Endothelial cell of umbilical vein (primary cell): ENCODE measurements around the gene ANKS6. TPM values are rescaled to one million over a fixed set of nuclear protein-coding genes. Genes with fewer than 3 reads are reported as not detected.

Source experiments
- BruUV-seq: library from RNA; stranded (reverse); fragments of 400-500 nt; replicated peaks from 2 replicates; lab custom pipeline; 2021; lab: Mats Ljungman, UMichigan
- CTCF ChIA-PET: fragments of 300-600, 350-600 bp; sonication (Branson Sonifier 250); formaldehyde crosslinking; loops from one replicate; lab custom pipeline; 2021; ENCODE audit warnings: antibody characterized with exemption, inconsistent platforms; lab: Charles Lee
- POLR2A ChIA-PET: fragments of 300-600, 350-600 bp; sonication (Branson Sonifier 250); formaldehyde crosslinking; loops from one replicate; lab custom pipeline; 2021; ENCODE audit warnings: antibody characterized with exemption, inconsistent platforms; lab: Charles Lee
- DNase-seq: peaks from one replicate; pipeline ENCODE4 v3.0.0-alpha.2; 2011; ENCODE audit warnings: low read depth, low spot score
- FAIRE-seq: peaks from 2 replicates; lab custom pipeline; 2011; peaks lifted over from hg19 to GRCh38; lab: Jason Lieb, UNC
- H2AFZ ChIP-seq: 2 replicates; pipeline ENCODE4 v1.6.0; 2012; ENCODE audit warnings: low read depth, low read length, control low read depth, inconsistent platforms
- H3K27ac ChIP-seq: 2 replicates; pipeline ENCODE4 v1.5.1; 2011; ENCODE audit warnings: low read depth, mild to moderate bottlenecking, control low read depth, low read length, moderate library complexity; ENCODE audit not compliant: insufficient read depth
- H3K27me3 ChIP-seq, 2 experiments: 2 replicates each; pipeline versions ENCODE4 v1.6.0 to v1.6.1; 2011; ENCODE audit warnings: low read length in 2 of 2, mixed read lengths in 1 of 2; ENCODE audit not compliant: control insufficient read depth in 2 of 2, insufficient read depth in 2 of 2
- H3K36me3 ChIP-seq, 2 experiments: 2 replicates in 1 of 2; 3 replicates in 1 of 2; pipeline ENCODE4 v1.5.1; 2011; ENCODE audit warnings: low read length in 2 of 2, mild to moderate bottlenecking in 1 of 2, moderate library complexity in 1 of 2; ENCODE audit not compliant: control insufficient read depth in 2 of 2, insufficient read depth in 2 of 2; ENCODE audit errors: extremely low read depth in 1 of 2
- H3K4me1 ChIP-seq: 3 replicates; pipeline ENCODE4 v1.5.1; 2011; ENCODE audit warnings: mild to moderate bottlenecking, low read length; ENCODE audit not compliant: control insufficient read depth, insufficient read depth; ENCODE audit errors: extremely low read depth
- H3K4me2 ChIP-seq: 2 replicates; pipeline ENCODE4 v1.6.1; 2011; ENCODE audit warnings: low read length, control low read depth, mixed read lengths; ENCODE audit not compliant: insufficient read depth
- H3K4me3 ChIP-seq, 3 experiments: fragments of 200-600 bp in 1 of 3; sonication (generic), shearing (Covaris generic) in 1 of 3; replicated peaks in 1 of 3; 2 replicates each; pipeline ENCODE4 v1.5.1; 2011 to 2016; ENCODE audit warnings: control low read depth in 3 of 3, low read length in 3 of 3, mild to moderate bottlenecking in 2 of 3, inconsistent platforms in 1 of 3, low read depth in 1 of 3, moderate library complexity in 1 of 3; ENCODE audit not compliant: insufficient read depth in 1 of 3
- H3K79me2 ChIP-seq: 2 replicates; pipeline ENCODE4 v1.6.0; 2012; ENCODE audit warnings: low read length, inconsistent platforms; ENCODE audit not compliant: control insufficient read depth, insufficient read depth
- H3K9ac ChIP-seq: replicated peaks from 2 replicates; pipeline ENCODE3; 2011; ENCODE audit warnings: low read length, control low read depth; ENCODE audit not compliant: insufficient read depth; ENCODE audit errors: extremely low read depth
- H3K9me1 ChIP-seq: replicated peaks from 3 replicates; pipeline ENCODE4 v1.6.0; 2011; ENCODE audit warnings: mild to moderate bottlenecking, low read length; ENCODE audit not compliant: control insufficient read depth, insufficient read depth; ENCODE audit errors: extremely low read depth
- H3K9me3 ChIP-seq: replicated peaks from 2 replicates; pipeline ENCODE4 v1.5.1; 2012; ENCODE audit warnings: low read length, inconsistent platforms; ENCODE audit not compliant: control insufficient read depth, insufficient read depth
- H4K20me1 ChIP-seq: replicated peaks from 2 replicates; pipeline ENCODE3; 2011; ENCODE audit warnings: mild to moderate bottlenecking, low read length; ENCODE audit not compliant: control insufficient read depth, insufficient read depth; ENCODE audit errors: extremely low read depth
- CTCF ChIP-seq, 2 donors: IDR thresholded peaks; 1 replicate in 1 of 2; 2 replicates in 1 of 2; pipeline ENCODE4 v1.5.1; 2011; ENCODE audit warnings: low read length in 2 of 2, mild to moderate bottlenecking in 2 of 2, moderate library complexity in 2 of 2, control low read depth in 1 of 2, inconsistent platforms in 1 of 2, low read depth in 1 of 2; ENCODE audit not compliant: insufficient read depth in 1 of 2; ENCODE audit errors: extremely low read depth in 1 of 2
- EZH2 ChIP-seq: IDR thresholded peaks from 2 replicates; pipeline ENCODE4 v1.6.1; 2012; ENCODE audit warnings: borderline replicate concordance, low read depth, mild to moderate bottlenecking, moderate library complexity, low read length, inconsistent platforms; ENCODE audit not compliant: severe bottlenecking
- FOS ChIP-seq: IDR thresholded peaks from 2 replicates; pipeline ENCODE4 v1.6.1; 2011; ENCODE audit warnings: mild to moderate bottlenecking, low read length, moderate library complexity, borderline replicate concordance; ENCODE audit not compliant: insufficient read depth
- GATA2 ChIP-seq: IDR thresholded peaks from 2 replicates; pipeline ENCODE4 v1.7.0; 2011; ENCODE audit warnings: low read depth, mild to moderate bottlenecking, moderate library complexity, mixed read lengths, low read length; ENCODE audit not compliant: insufficient read length, insufficient read depth
- JUN ChIP-seq: IDR thresholded peaks from 2 replicates; pipeline ENCODE4 v1.6.1; 2011; ENCODE audit warnings: borderline replicate concordance, low read depth; ENCODE audit not compliant: insufficient read length, insufficient read depth
- MYC ChIP-seq: IDR thresholded peaks from one replicate; pipeline ENCODE4 v1.6.1; 2011; ENCODE audit warnings: mild to moderate bottlenecking, low read depth, low read length
- POLR2A ChIP-seq: IDR thresholded peaks from 2 replicates; pipeline ENCODE4 v1.6.1; 2012; ENCODE audit warnings: low read depth, mild to moderate bottlenecking, control low read depth, low read length
- POLR2AphosphoS5 ChIP-seq: IDR thresholded peaks from 2 replicates; pipeline ENCODE4 v1.6.1; 2012; ENCODE audit warnings: low read depth, mild to moderate bottlenecking, control low read depth, low read length, moderate library complexity; ENCODE audit not compliant: insufficient read depth
- dilution Hi-C: fragments of 300-500 bp; cut with MboI; formaldehyde crosslinking; loops from one replicate; pipeline ENCODE4 v1.15.0; 2019; ENCODE audit warnings: low sequenced_read_pairs; ENCODE audit not compliant: extremely low pct_ligation_motif_present
- intact Hi-C: fragments of 100-400 bp; cut with micrococcal nuclease; formaldehyde crosslinking; loops from one replicate; pipeline ENCODE4 v1.10.0; 2022
- polyA plus RNA-seq, 4 experiments: library from polyadenylated mRNA; depleted of rRNA in 3 of 4; stranded (reverse) in 3 of 4; unstranded in 1 of 4; fragments of >200 nt; gene quantifications; 2 replicates each; pipeline versions ENCODE4 v1.2.1 to v1.2.3, GENCODE V29; 2011 to 2012; ENCODE audit warnings: missing spikeins in 1 of 4
- total RNA-seq: library from RNA; stranded (reverse); gene quantifications from 2 replicates; pipeline ENCODE4 v1.2.3, GENCODE V29; 2021
- TF ChIP-seq, protein P1 (sequence below): IDR thresholded peaks from 2 replicates; pipeline ENCODE4 v1.6.1; 2011; ENCODE audit not compliant: insufficient read depth, insufficient read length

The ANKS6 gene
- total and polyA plus RNA-seq, 2 donors (not counting 3 experiments of a cell fraction or from before 2014, with no cell fraction given): 15.5 to 18.6 TPM

GRCh38 chr9:98801561-98801960 is 5.2 kb upstream of the ANKS6 start:
- ChIA-PET POLR2A (interaction anchor here (0.6 kb wide), 1 partner anchor 10 kb away, joined by 4 read pairs; no protein-coding TSS in a partner anchor), CTCF (interaction anchor here (0.9 to 1.0 kb wide), 2 partner anchors 25 to 47 kb away, joined by 3 read pairs; no protein-coding TSS in a partner anchor)
- H3K27ac ChIP-seq: no peak overlapping the region
- peaks cover 24 to 27% of the 10 kb centered on the region in 2 experiments for H3K27me3 ChIP-seq
- TF ChIP-seq POLR2A: no peak
- dilution Hi-C loops (no loop called here), intact Hi-C loops (no loop called here)
- H3K4me3 ChIP-seq: no peak overlapping the region
- H3K79me2 ChIP-seq: no peaks in the 10 kb centered on the region
- H3K9ac ChIP-seq: no peak overlapping the region
- H4K20me1 ChIP-seq: no peaks in the 10 kb centered on the region
- H3K36me3 ChIP-seq: no peaks in the 10 kb centered on the region
- H2AFZ ChIP-seq: no peak overlapping the region
- no peaks in the 10 kb centered on the region for H3K9me1 ChIP-seq
- no peak for FAIRE-seq
- H3K9me3 ChIP-seq: no peaks in the 10 kb centered on the region
- peaks cover 3% of the 10 kb centered on the region for H3K4me1 ChIP-seq
- BruUV-seq: no TSS peak
- H3K4me2 ChIP-seq: no peak overlapping the region
- DNase-seq: no peak

DNA sequence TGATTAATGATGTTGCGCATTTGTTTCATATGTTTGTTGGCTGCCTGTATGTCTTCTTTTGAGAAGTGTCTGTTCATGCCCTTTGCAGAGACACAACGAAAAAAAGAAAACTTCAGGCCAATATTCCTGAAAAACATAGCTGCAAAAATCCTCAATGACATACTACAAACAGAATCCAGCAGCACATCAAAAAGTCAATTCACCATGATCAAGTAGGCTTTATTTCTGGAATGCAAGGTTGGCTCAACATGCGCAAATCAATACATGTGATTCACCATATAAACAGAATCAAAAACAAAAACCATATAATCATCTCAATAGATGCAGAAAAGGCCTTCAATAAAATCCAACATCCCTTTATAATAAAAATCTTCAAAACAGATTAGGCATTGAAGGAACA is 1.9 kb upstream of the ANKS6 start:
- no peak for TF ChIP-seq MYC
- no peak for TF ChIP-seq POLR2A
- no peak for TF ChIP-seq FOS
- TF ChIP-seq GATA2: no peak
- no peak for TF ChIP-seq JUN
- TF ChIP-seq, protein P1, sequence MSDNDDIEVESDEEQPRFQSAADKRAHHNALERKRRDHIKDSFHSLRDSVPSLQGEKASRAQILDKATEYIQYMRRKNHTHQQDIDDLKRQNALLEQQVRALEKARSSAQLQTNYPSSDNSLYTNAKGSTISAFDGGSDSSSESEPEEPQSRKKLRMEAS: no peak
- no peak for TF ChIP-seq CTCF (IDR thresholded peaks at IDR 0.05; ENCODE audit: extremely low read depth in 1 of 2, insufficient read depth in 1 of 2, low read depth in 1 of 2, low read length in 2 of 2)
- TF ChIP-seq EZH2: no peak
- no peak for TF ChIP-seq POLR2AphosphoS5
- H3K4me2 ChIP-seq: no peak overlapping the region
- BruUV-seq: no TSS peak
- H3K79me2 ChIP-seq: peaks cover 17% of the 10 kb centered on the region
- no peak overlapping the region for H2AFZ ChIP-seq
- H4K20me1 ChIP-seq: no peaks in the 10 kb centered on the region
- H3K9me3 ChIP-seq: no peaks in the 10 kb centered on the region
- dilution Hi-C loops: no loop called here
- ChIA-PET POLR2A (no interaction called here), CTCF (no interaction called here)
- H3K4me3 ChIP-seq: no peak overlapping the region
- no peak for DNase-seq
- no peak for FAIRE-seq
- no peaks in the 10 kb centered on the region for H3K36me3 ChIP-seq
- peaks cover 16% of the 10 kb centered on the region for H3K4me1 ChIP-seq
- no peaks in the 10 kb centered on the region for H3K9me1 ChIP-seq
- no peak overlapping the region for H3K9ac ChIP-seq
- no peak overlapping the region for H3K27ac ChIP-seq
- peaks cover 4 to 13% of the 10 kb centered on the region in 2 experiments for H3K27me3 ChIP-seq
- intact Hi-C loops: no loop called here
